Tibial nerve (tissue), 4 donors: ENCODE measurements around the gene TPT1. TPM values are rescaled to one million over a fixed set of nuclear protein-coding genes. Genes with fewer than 3 reads are reported as not detected.

Experiments
- DNase-seq, 2 donors: peaks; one replicate each; pipeline ENCODE4 v3.0.0-alpha.2; 2019; ENCODE audit warnings: low spot score in 2 of 2
- H3K27ac ChIP-seq, 4 donors: fragments of 200-600 bp; sonication (generic) in 3 of 4; one replicate each; pipeline ENCODE4 v1.5.1; 2017 to 2019; ENCODE audit warnings: mild to moderate bottlenecking in 1 of 4
- H3K27me3 ChIP-seq, 2 donors: fragments of 200-600 bp; sonication (generic) in 1 of 2; one replicate each; pipeline versions ENCODE4 v1.5.1 to v1.6.0; 2017 to 2019
- H3K36me3 ChIP-seq, 3 donors: fragments of 200-600 bp; sonication (generic); one replicate each; pipeline ENCODE4 v1.5.1; 2018 to 2019
- H3K4me1 ChIP-seq, 4 donors: fragments of 200-600 bp; sonication (generic) in 3 of 4; one replicate each; pipeline ENCODE4 v1.5.1; 2017 to 2019
- H3K4me3 ChIP-seq, 4 donors: fragments of 200-600 bp; sonication (generic) in 3 of 4; one replicate each; pipeline ENCODE4 v1.5.1; 2017 to 2019; ENCODE audit warnings: mild to moderate bottlenecking in 1 of 4, moderate library complexity in 1 of 4
- H3K9me3 ChIP-seq, 4 donors: fragments of 200-600 bp; sonication (generic) in 3 of 4; one replicate each; pipeline ENCODE4 v1.5.1; 2017 to 2019
- EP300 ChIP-seq, 2 donors: sonication (generic); formaldehyde crosslinking; IDR thresholded peaks; one replicate each; pipeline ENCODE4 v1.6.1; 2017; ENCODE audit warnings: antibody characterized with exemption in 2 of 2, mild to moderate bottlenecking in 1 of 2
- POLR2A ChIP-seq, 2 donors: fragments of 450-650 bp; IDR thresholded peaks; one replicate each; pipeline ENCODE4 v1.6.1; 2017; ENCODE audit warnings: antibody characterized with exemption in 2 of 2, mild to moderate bottlenecking in 2 of 2, moderate library complexity in 2 of 2
- WGBS, 2 donors: methylation state at CpG; one replicate each; pipeline ENCODE4 v1.1.5; 2018; 5-methylcytosine and 5-hydroxymethylcytosine counted together
- total RNA-seq, 4 donors: library from RNA; depleted of rRNA; stranded (reverse); fragments of >200 nt; gene quantifications; one replicate each; pipeline ENCODE4 v1.1.0, GENCODE V29; 2016
- TF ChIP-seq, protein P1 (sequence below), 5 experiments: fragments of 200-600 bp in 3 of 5; fragments of 450-650 bp in 2 of 5; sonication (generic) in 3 of 5; IDR thresholded peaks; one replicate each; pipeline ENCODE4 v1.5.1; 2016 to 2019; ENCODE audit warnings: antibody characterized with exemption in 5 of 5, mild to moderate bottlenecking in 3 of 5, moderate library complexity in 2 of 5

TPT1 gene
- total RNA-seq, 4 donors from 2014 or later, result 1,952 to 3,130 (median 2,235) TPM

DNA sequence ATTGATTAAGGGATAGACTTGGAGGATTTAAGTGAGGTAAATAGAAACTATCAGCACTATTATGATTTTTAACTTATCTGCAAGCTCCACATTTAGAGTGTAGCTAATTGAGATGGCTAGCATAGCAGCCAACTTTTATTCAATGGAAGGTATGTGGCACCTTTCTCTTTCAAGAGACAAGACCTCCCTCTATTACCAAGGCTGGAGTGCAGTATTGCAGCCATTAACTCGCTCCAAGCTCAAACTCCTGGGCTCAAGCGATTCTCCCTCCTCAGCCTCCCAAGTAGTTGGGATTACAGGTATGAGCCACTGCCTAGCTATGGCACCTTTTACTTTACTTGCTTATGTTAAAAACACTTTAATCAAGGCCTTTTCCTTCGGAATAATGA, 8.2 kb downstream of the TPT1 start:
- 81 to 91% methylated on average over 3 of the region's 3 CpGs for WGBS, 2 donors
- no peak overlapping the region for H3K4me3 ChIP-seq
- no peaks in the 10 kb centered on the region for H3K9me3 ChIP-seq
- TF ChIP-seq, protein P1, sequence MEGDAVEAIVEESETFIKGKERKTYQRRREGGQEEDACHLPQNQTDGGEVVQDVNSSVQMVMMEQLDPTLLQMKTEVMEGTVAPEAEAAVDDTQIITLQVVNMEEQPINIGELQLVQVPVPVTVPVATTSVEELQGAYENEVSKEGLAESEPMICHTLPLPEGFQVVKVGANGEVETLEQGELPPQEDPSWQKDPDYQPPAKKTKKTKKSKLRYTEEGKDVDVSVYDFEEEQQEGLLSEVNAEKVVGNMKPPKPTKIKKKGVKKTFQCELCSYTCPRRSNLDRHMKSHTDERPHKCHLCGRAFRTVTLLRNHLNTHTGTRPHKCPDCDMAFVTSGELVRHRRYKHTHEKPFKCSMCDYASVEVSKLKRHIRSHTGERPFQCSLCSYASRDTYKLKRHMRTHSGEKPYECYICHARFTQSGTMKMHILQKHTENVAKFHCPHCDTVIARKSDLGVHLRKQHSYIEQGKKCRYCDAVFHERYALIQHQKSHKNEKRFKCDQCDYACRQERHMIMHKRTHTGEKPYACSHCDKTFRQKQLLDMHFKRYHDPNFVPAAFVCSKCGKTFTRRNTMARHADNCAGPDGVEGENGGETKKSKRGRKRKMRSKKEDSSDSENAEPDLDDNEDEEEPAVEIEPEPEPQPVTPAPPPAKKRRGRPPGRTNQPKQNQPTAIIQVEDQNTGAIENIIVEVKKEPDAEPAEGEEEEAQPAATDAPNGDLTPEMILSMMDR (IDR thresholded peaks at IDR 0.05), result no peak
- TF ChIP-seq POLR2A (IDR thresholded peaks at IDR 0.05) (no peak), EP300 (IDR thresholded peaks at IDR 0.05) (no peak)
- H3K4me1 ChIP-seq, result peaks cover 0 to 89% (median 45%) of the 10 kb centered on the region in 4 donors
- H3K36me3 ChIP-seq, result peaks cover 0 to 42% (median 11%) of the 10 kb centered on the region in 3 donors
- DNase-seq, result no peak
- H3K27ac ChIP-seq, result peak overlapping the region in 2 of 4 donors; percentile 34 to 75
- no peaks in the 10 kb centered on the region for H3K27me3 ChIP-seq

- Histone ChIP-seq H3K27ac (peak overlapping the region in 2 of 4 donors; percentile 34 to 75), H3K4me3 (no peak overlapping the region), H3K36me3 (peaks cover 0 to 36% (median 6%) of the 10 kb centered on the region in 3 donors), H3K4me1 (peaks cover 0 to 86% (median 39%) of the 10 kb centered on the region in 4 donors), H3K27me3 (no peaks in the 10 kb centered on the region), H3K9me3 (no peaks in the 10 kb centered on the region)
- TF ChIP-seq EP300 (IDR thresholded peaks at IDR 0.05) (peak in 1 of 2 donors; percentile 38), POLR2A (IDR thresholded peaks at IDR 0.05) (no peak)
- peak in 1 of 2 donors; percentile 24 for DNase-seq
- WGBS, 2 donors, result 82 to 86% methylated on average over 2 of the region's 2 CpGs
These were observed 8.8 kb downstream of the TPT1 start for GRCh38 chr13:45332036-45332830.

GRCh38 chr13:45331692-45332035, 9.3 kb downstream of the TPT1 start:
- WGBS, 2 donors, result 82 to 92% methylated on average over 3 of the region's 3 CpGs
- Histone ChIP-seq H3K27ac (peak overlapping the region in 2 of 4 donors; percentile 34 to 75), H3K4me1 (peaks cover 0 to 80% (median 38%) of the 10 kb centered on the region in 4 donors), H3K9me3 (no peaks in the 10 kb centered on the region), H3K27me3 (no peaks in the 10 kb centered on the region), H3K36me3 (peaks cover 0 to 30% (median 3%) of the 10 kb centered on the region in 3 donors), H3K4me3 (no peak overlapping the region)
- no peak for DNase-seq
- TF ChIP-seq EP300 (IDR thresholded peaks at IDR 0.05), result no peak
- TF ChIP-seq, protein P1 (IDR thresholded peaks at IDR 0.05), result no peak

DNA sequence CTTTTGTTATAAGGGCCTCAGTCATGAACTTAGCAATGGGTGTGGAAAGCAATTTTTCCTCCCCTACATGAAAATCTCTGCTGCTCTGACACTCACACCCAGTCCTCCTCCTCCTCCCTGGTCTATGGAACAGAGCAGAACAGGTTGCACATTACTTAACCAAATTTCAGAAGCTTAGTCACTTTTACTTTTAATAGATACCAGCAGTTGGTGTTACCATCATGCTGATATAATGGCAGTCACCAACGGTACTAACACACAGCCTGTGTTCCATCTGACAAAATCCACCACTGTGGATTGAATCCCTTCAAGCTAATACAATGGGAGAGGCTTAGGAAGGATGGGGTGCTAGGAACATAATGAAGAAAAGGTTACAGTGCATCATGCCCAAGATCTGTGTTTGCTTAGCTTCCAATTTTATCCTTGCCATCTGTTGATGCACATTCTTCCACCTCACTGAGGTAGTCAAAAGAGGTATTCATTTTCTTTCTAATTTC, 9.8 kb downstream of the TPT1 start:
- Histone ChIP-seq H3K4me3 (no peak overlapping the region), H3K9me3 (no peaks in the 10 kb centered on the region), H3K4me1 (peaks cover 0 to 77% (median 40%) of the 10 kb centered on the region in 4 donors), H3K36me3 (peaks cover 0 to 26% (median 3%) of the 10 kb centered on the region in 3 donors), H3K27ac (peak overlapping the region in 1 of 4 donors; percentile 34), H3K27me3 (no peaks in the 10 kb centered on the region)
- TF ChIP-seq, protein P1 (IDR thresholded peaks at IDR 0.05), result no peak
- TF ChIP-seq EP300 (IDR thresholded peaks at IDR 0.05) (no peak), POLR2A (IDR thresholded peaks at IDR 0.05) (no peak)
- no peak for DNase-seq
- WGBS, 2 donors, result 74 to 87% methylated on average over 1 of the region's 1 CpG

GRCh38 chr13:45328661-45329111, 12.3 kb downstream of the TPT1 start:
- DNase-seq, result no peak
- peaks cover 0 to 62% (median 41%) of the 10 kb centered on the region in 4 donors for H3K4me1 ChIP-seq
- WGBS, 2 donors, result 24 to 31% methylated on average over 3 of the region's 3 CpGs
- peaks cover 0 to 2% (median 0%) of the 10 kb centered on the region in 3 donors for H3K36me3 ChIP-seq
- no peaks in the 10 kb centered on the region for H3K27me3 ChIP-seq
- TF ChIP-seq, protein P1 (IDR thresholded peaks at IDR 0.05), result no peak
- TF ChIP-seq EP300 (IDR thresholded peaks at IDR 0.05) (no peak), POLR2A (IDR thresholded peaks at IDR 0.05) (no peak)
- no peak overlapping the region for H3K4me3 ChIP-seq
- H3K27ac ChIP-seq, result peak overlapping the region in 2 of 4 donors; percentile 61 to 75
- H3K9me3 ChIP-seq, result no peaks in the 10 kb centered on the region
